ENCODE measurements around the gene TMEM190. TPM values are rescaled to one million over a fixed set of nuclear protein-coding genes. Genes with fewer than 3 reads are reported as not detected.

The TMEM190 gene
- total RNA-seq, 1 donor from 2014 or later: not detected

- H3K4me3 ChIP-seq (ENCODE audit: low read depth, low read length): no peak overlapping the region
- DNase-seq (ENCODE audit: low read depth): no peak
- no peak for TF ChIP-seq CTCF (conservative IDR thresholded peaks at IDR 0.05; ENCODE audit: low read depth, low read length)
Measured at GRCh38 chr19:55358943-55359908, 17.4 kb upstream of the TMEM190 start.

GRCh38 chr19:55360902-55361301, 15.7 kb upstream of the TMEM190 start:
- no peak for DNase-seq (ENCODE audit: low read depth)
- H3K4me3 ChIP-seq (ENCODE audit: low read depth, low read length): no peak overlapping the region
- TF ChIP-seq CTCF (conservative IDR thresholded peaks at IDR 0.05; ENCODE audit: low read depth, low read length): no peak

GRCh38 chr19:55362174-55362989, 14.2 kb upstream of the TMEM190 start:
- no peak overlapping the region for H3K4me3 ChIP-seq (ENCODE audit: low read depth, low read length)
- TF ChIP-seq CTCF (conservative IDR thresholded peaks at IDR 0.05; ENCODE audit: low read depth, low read length): no peak
- DNase-seq (ENCODE audit: low read depth): no peak

GRCh38 chr19:55362990-55363716, 13.5 kb upstream of the TMEM190 start, which contains the start of gene GARIN5B:
GARIN5B (minus strand) TSS chr19:55363260; CDS start chr19:55363066, 194 bp downstream.
- DNase-seq (ENCODE audit: low read depth): no peak
- H3K4me3 ChIP-seq (ENCODE audit: low read depth, low read length): no peak within 1 kb of the TSS
- TF ChIP-seq CTCF (conservative IDR thresholded peaks at IDR 0.05; ENCODE audit: low read depth, low read length): no peak

GRCh38 chr19:55365245-55365644, 11.4 kb upstream of the TMEM190 start:
- TF ChIP-seq CTCF (conservative IDR thresholded peaks at IDR 0.05; ENCODE audit: low read depth, low read length): no peak
- H3K4me3 ChIP-seq (ENCODE audit: low read depth, low read length): no peak overlapping the region
- DNase-seq (ENCODE audit: low read depth): no peak

- no peak for DNase-seq (ENCODE audit: low read depth)
- no peak overlapping the region for H3K4me3 ChIP-seq (ENCODE audit: low read depth, low read length)
- TF ChIP-seq CTCF (conservative IDR thresholded peaks at IDR 0.05; ENCODE audit: low read depth, low read length): no peak
Measured at GRCh38 chr19:55365964-55366363, 10.7 kb upstream of the TMEM190 start.

All from epithelial cell of proximal tubule (primary cell).